ENCODE results near the gene TRIM74.
"Not testable (repeated sequence)": the region's sequence is repeated elsewhere in the genome, so short reads cannot be mapped to it uniquely, and the experiment has no call there.

GRCh38 chr7:72945597-72945996 is 23.7 kb downstream of the TRIM74 start:
- TF ChIP-seq, protein P1, sequence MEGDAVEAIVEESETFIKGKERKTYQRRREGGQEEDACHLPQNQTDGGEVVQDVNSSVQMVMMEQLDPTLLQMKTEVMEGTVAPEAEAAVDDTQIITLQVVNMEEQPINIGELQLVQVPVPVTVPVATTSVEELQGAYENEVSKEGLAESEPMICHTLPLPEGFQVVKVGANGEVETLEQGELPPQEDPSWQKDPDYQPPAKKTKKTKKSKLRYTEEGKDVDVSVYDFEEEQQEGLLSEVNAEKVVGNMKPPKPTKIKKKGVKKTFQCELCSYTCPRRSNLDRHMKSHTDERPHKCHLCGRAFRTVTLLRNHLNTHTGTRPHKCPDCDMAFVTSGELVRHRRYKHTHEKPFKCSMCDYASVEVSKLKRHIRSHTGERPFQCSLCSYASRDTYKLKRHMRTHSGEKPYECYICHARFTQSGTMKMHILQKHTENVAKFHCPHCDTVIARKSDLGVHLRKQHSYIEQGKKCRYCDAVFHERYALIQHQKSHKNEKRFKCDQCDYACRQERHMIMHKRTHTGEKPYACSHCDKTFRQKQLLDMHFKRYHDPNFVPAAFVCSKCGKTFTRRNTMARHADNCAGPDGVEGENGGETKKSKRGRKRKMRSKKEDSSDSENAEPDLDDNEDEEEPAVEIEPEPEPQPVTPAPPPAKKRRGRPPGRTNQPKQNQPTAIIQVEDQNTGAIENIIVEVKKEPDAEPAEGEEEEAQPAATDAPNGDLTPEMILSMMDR (IDR thresholded peaks at IDR 0.05) = not testable (repeated sequence)
- TF ChIP-seq ZFX (IDR thresholded peaks at IDR 0.05; ENCODE audit: borderline replicate concordance) = not testable (repeated sequence)

Data from 22Rv1 (cell line).